Panc1 (cell line): ENCODE data around the gene MRE11.

ENCODE experiments used
- CTCF ChIP-seq: fragments of 450-650 bp; IDR thresholded peaks from 2 replicates; pipeline ENCODE4 v1.5.1; 2017; ENCODE audit warnings: mild to moderate bottlenecking
- TF ChIP-seq, protein P1 (sequence below), 2 experiments: IDR thresholded peaks; 2 replicates each; pipeline ENCODE4 v1.6.1; 2011 to 2012; ENCODE audit warnings: low read depth in 2 of 2, control low read depth in 1 of 2, low read length in 1 of 2, mild to moderate bottlenecking in 1 of 2, moderate library complexity in 1 of 2; ENCODE audit not compliant: insufficient read depth in 1 of 2

DNA sequence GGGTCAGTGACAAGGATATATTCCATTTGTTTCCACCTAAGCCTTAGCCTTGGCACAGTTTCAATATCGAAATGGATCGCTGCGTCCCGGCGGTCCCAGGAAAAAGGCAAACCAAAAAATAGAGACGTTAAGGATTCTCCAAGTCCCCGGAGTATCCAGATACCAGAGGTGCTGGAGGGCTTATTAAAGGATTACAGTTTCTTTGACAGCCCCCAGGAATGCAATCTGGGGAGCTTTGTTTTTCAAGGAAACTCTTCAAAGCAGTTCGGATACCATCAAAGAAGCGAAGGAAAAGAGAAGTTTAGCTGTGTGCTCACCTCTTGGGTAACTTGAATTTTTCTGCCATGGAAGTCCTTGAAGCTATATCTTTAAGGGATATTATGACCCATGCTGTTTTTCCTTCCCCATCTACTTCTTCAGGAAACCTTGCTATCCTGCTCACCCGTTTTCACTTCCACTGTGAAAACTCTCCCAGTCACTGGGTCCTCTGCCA lies 91.8 kb downstream of the MRE11 start:
- TF ChIP-seq CTCF = no peak
- TF ChIP-seq, protein P1, sequence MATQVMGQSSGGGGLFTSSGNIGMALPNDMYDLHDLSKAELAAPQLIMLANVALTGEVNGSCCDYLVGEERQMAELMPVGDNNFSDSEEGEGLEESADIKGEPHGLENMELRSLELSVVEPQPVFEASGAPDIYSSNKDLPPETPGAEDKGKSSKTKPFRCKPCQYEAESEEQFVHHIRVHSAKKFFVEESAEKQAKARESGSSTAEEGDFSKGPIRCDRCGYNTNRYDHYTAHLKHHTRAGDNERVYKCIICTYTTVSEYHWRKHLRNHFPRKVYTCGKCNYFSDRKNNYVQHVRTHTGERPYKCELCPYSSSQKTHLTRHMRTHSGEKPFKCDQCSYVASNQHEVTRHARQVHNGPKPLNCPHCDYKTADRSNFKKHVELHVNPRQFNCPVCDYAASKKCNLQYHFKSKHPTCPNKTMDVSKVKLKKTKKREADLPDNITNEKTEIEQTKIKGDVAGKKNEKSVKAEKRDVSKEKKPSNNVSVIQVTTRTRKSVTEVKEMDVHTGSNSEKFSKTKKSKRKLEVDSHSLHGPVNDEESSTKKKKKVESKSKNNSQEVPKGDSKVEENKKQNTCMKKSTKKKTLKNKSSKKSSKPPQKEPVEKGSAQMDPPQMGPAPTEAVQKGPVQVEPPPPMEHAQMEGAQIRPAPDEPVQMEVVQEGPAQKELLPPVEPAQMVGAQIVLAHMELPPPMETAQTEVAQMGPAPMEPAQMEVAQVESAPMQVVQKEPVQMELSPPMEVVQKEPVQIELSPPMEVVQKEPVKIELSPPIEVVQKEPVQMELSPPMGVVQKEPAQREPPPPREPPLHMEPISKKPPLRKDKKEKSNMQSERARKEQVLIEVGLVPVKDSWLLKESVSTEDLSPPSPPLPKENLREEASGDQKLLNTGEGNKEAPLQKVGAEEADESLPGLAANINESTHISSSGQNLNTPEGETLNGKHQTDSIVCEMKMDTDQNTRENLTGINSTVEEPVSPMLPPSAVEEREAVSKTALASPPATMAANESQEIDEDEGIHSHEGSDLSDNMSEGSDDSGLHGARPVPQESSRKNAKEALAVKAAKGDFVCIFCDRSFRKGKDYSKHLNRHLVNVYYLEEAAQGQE (IDR thresholded peaks at IDR 0.05; ENCODE audit: insufficient read depth in 1 of 2, low read depth in 2 of 2, low read length in 1 of 2) = no peak
